Natural killer cell (primary cell): Measurements from ENCODE around the gene TMEM269. TPM values are rescaled to one million over a fixed set of nuclear protein-coding genes. Genes with fewer than 3 reads are reported as not detected.

ENCODE experiments used
- ATAC-seq, 3 donors: fragments of 150-1000 bp in 2 of 3; fragments of 200-7000 bp in 1 of 3; cut with Tn5 transposase; 1 replicate in 1 of 3; 2 replicates in 2 of 3; pipeline ENCODE4 v1.10.0; 2021; ENCODE audit warnings: mild to moderate bottlenecking in 2 of 3, moderate library complexity in 2 of 3
- DNase-seq, 2 donors: peaks; one replicate each; pipeline versions ENCODE4 v3.0.0 to v3.0.0-alpha.2; 2013 to 2021; ENCODE audit warnings: mixed read lengths in 1 of 2
- H3K27ac ChIP-seq: one replicate; pipeline ENCODE4 v1.5.1; 2013; ENCODE audit warnings: mild to moderate bottlenecking, low read length
- H3K27me3 ChIP-seq: one replicate; pipeline ENCODE4 v1.6.1; 2013; ENCODE audit warnings: low read length; ENCODE audit not compliant: control insufficient read depth, insufficient read depth
- H3K36me3 ChIP-seq: one replicate; pipeline ENCODE4 v1.6.1; 2013; ENCODE audit warnings: low read length; ENCODE audit not compliant: control insufficient read depth, insufficient read depth
- H3K4me1 ChIP-seq: one replicate; pipeline ENCODE4 v1.6.1; 2013; ENCODE audit warnings: low read length; ENCODE audit not compliant: control insufficient read depth, insufficient read depth
- H3K4me3 ChIP-seq: one replicate; pipeline ENCODE4 v1.5.1; 2013; ENCODE audit warnings: low read length
- H3K9me3 ChIP-seq: one replicate; pipeline ENCODE4 v1.6.1; 2013; ENCODE audit warnings: low read length; ENCODE audit not compliant: control insufficient read depth, insufficient read depth
- H3K27ac Mint-ChIP-seq, 2 donors: one replicate each; pipeline ENCODE4 v1.8.0; 2022; ENCODE audit warnings: mild to moderate bottlenecking in 2 of 2, mixed read lengths in 2 of 2, moderate library complexity in 1 of 2
- H3K27me3 Mint-ChIP-seq, 2 donors: one replicate each; pipeline ENCODE4 v1.8.0; 2022; ENCODE audit warnings: low read depth in 2 of 2, mixed read lengths in 2 of 2
- H3K36me3 Mint-ChIP-seq: one replicate; pipeline ENCODE4 v1.8.0; 2022; ENCODE audit warnings: mixed read lengths
- H3K4me1 Mint-ChIP-seq, 2 donors: one replicate each; pipeline ENCODE4 v1.8.0; 2022; ENCODE audit warnings: mixed read lengths in 2 of 2
- H3K4me3 Mint-ChIP-seq: one replicate; pipeline ENCODE4 v1.8.0; 2022; ENCODE audit warnings: mild to moderate bottlenecking, moderate library complexity, mixed read lengths
- H3K9me3 Mint-ChIP-seq, 2 donors: one replicate each; pipeline ENCODE4 v1.8.0; 2022; ENCODE audit warnings: mixed read lengths in 2 of 2
- CTCF ChIP-seq: fragments of 200-600 bp; IDR thresholded peaks from one replicate; pipeline ENCODE4 v1.8.0; 2022; ENCODE audit warnings: antibody characterized with exemption
- WGBS: methylation state at CpG from one replicate; pipeline ENCODE4 v1.1.7; 2013; ENCODE audit warnings: missing lambda C conversion rate; ENCODE audit not compliant: insufficient coverage; 5-methylcytosine and 5-hydroxymethylcytosine counted together
- intact Hi-C: fragments of 100-400 bp; cut with micrococcal nuclease; formaldehyde crosslinking; loops from one replicate; pipeline ENCODE4 v1.14.2; 2022
- total RNA-seq, 4 donors: library from RNA; stranded (reverse); fragments of 120-200 nt in 1 of 4; gene quantifications; one replicate each; pipeline versions ENCODE4 v1.2.3 to v1.2.4, GENCODE V29; 2013 to 2022

Gene TMEM269
- total RNA-seq, 3 donors from 2014 or later (not counting 1 experiment from before 2014, with no cell fraction given), result 0.18 to 1.4 (median 0.33) TPM

- Histone ChIP-seq H3K9me3 (no peaks in the 10 kb centered on the region), H3K4me3 (no peak overlapping the region), H3K4me1 (no peaks in the 10 kb centered on the region), H3K27me3 (no peaks in the 10 kb centered on the region), H3K27ac (no peak overlapping the region), H3K36me3 (no peaks in the 10 kb centered on the region)
- no peaks in the 10 kb centered on the region for H3K27me3 Mint-ChIP-seq
- no peaks in the 10 kb centered on the region for H3K9me3 Mint-ChIP-seq
- H3K4me1 Mint-ChIP-seq, result no peaks in the 10 kb centered on the region
- 42% methylated on average over 3 of the region's 3 CpGs for WGBS
- no peak for DNase-seq
- ATAC-seq, result no peak
- no peak overlapping the region for H3K27ac Mint-ChIP-seq
- no peaks in the 10 kb centered on the region for H3K36me3 Mint-ChIP-seq
- intact Hi-C loops, result no loop called here
- H3K4me3 Mint-ChIP-seq, result no peak overlapping the region
- TF ChIP-seq CTCF, result no peak
Measured at GRCh38 chr1:42837709-42838108, 52.9 kb downstream of the TMEM269 start.

- WGBS, result 68% methylated on average over 5 of the region's 7 CpGs
Measured at GRCh38 chr1:42838482-42839190, 53.8 kb downstream of the TMEM269 start.

GRCh38 chr1:42841010-42841409 is 56.2 kb downstream of the TMEM269 start:
- Mint-ChIP-seq H3K27ac (no peak overlapping the region), H3K4me3 (no peak overlapping the region), H3K27me3 (no peaks in the 10 kb centered on the region), H3K9me3 (no peaks in the 10 kb centered on the region), H3K4me1 (peaks cover 0 to under 1% of the 10 kb centered on the region in 2 donors), H3K36me3 (no peaks in the 10 kb centered on the region)
- Histone ChIP-seq H3K9me3 (no peaks in the 10 kb centered on the region), H3K27me3 (no peaks in the 10 kb centered on the region), H3K36me3 (no peaks in the 10 kb centered on the region), H3K4me3 (no peak overlapping the region), H3K4me1 (peaks cover 5% of the 10 kb centered on the region), H3K27ac (no peak overlapping the region)
- TF ChIP-seq CTCF, result no peak
- ATAC-seq (no peak), DNase-seq (no peak)
- 63% methylated on average over 1 of the region's 3 CpGs for WGBS
- intact Hi-C loops, result no loop called here

More at GRCh38 chr1:42838482-42839190, 53.8 kb downstream of the TMEM269 start:
- Mint-ChIP-seq H3K9me3 (no peaks in the 10 kb centered on the region), H3K27ac (no peak overlapping the region), H3K4me1 (no peaks in the 10 kb centered on the region), H3K27me3 (no peaks in the 10 kb centered on the region), H3K36me3 (no peaks in the 10 kb centered on the region), H3K4me3 (no peak overlapping the region)
- intact Hi-C loops, result no loop called here
- no peaks in the 10 kb centered on the region for H3K4me1 ChIP-seq
- H3K27ac ChIP-seq, result no peak overlapping the region
- no peaks in the 10 kb centered on the region for H3K27me3 ChIP-seq
- ATAC-seq (no peak), DNase-seq (no peak)
- TF ChIP-seq CTCF, result no peak
- H3K4me3 ChIP-seq, result no peak overlapping the region
- H3K36me3 ChIP-seq, result no peaks in the 10 kb centered on the region
- H3K9me3 ChIP-seq, result no peaks in the 10 kb centered on the region
